OCI-LY1 (cell line): Measurements from ENCODE around the gene SIRT5.

Source experiments
- H2AFZ ChIP-seq: fragments of 200-600 bp; sonication (generic), shearing (Covaris generic); 2 replicates; pipeline ENCODE4 v1.6.0; 2014; ENCODE audit warnings: antibody characterized with exemption, mild to moderate bottlenecking, low read length
- H3F3A ChIP-seq: fragments of 200-600 bp; sonication (generic), shearing (Covaris generic); 2 replicates; pipeline ENCODE4 v1.6.0; 2014; ENCODE audit warnings: mild to moderate bottlenecking, antibody characterized with exemption, low read length, moderate library complexity; ENCODE audit not compliant: insufficient read depth
- H3K27ac ChIP-seq: fragments of 200-600 bp; sonication (generic); 2 replicates; pipeline ENCODE4 v1.5.1; 2014; ENCODE audit warnings: low read length, mixed run types, mild to moderate bottlenecking, low read depth; ENCODE audit not compliant: poor library complexity, severe bottlenecking
- H3K27me3 ChIP-seq: fragments of 200-600 bp; sonication (generic); 2 replicates; pipeline ENCODE4 v1.6.0; 2014; ENCODE audit warnings: antibody characterized with exemption, mild to moderate bottlenecking, low read length, moderate library complexity; ENCODE audit not compliant: insufficient read depth
- H3K36me3 ChIP-seq: fragments of 200-600 bp; sonication (generic); 2 replicates; pipeline ENCODE4 v1.6.1; 2014; ENCODE audit warnings: mild to moderate bottlenecking, antibody characterized with exemption, low read length, moderate library complexity, mixed read lengths; ENCODE audit not compliant: insufficient read depth
- H3K4me1 ChIP-seq: fragments of 200-600 bp; sonication (generic); 2 replicates; pipeline ENCODE4 v1.5.1; 2014; ENCODE audit warnings: mild to moderate bottlenecking, low read length, moderate library complexity; ENCODE audit not compliant: insufficient read depth, severe bottlenecking
- H3K4me2 ChIP-seq: fragments of 200-600 bp; sonication (generic), shearing (Covaris generic); 2 replicates; pipeline ENCODE4 v1.6.1; 2014; ENCODE audit warnings: low read length
- H3K4me3 ChIP-seq: fragments of 200-600 bp; sonication (generic); 2 replicates; pipeline ENCODE4 v1.5.1; 2014; ENCODE audit warnings: low read length, low read depth, mild to moderate bottlenecking, mixed read lengths; ENCODE audit not compliant: poor library complexity, severe bottlenecking
- H3K79me2 ChIP-seq: fragments of 200-600 bp; shearing (Covaris generic); 2 replicates; pipeline ENCODE4 v1.6.1; 2016; ENCODE audit warnings: mixed run types, low read length, mixed read lengths; ENCODE audit not compliant: insufficient read depth
- H3K9ac ChIP-seq: fragments of 200-600 bp; sonication (generic), shearing (Covaris generic); 2 replicates; pipeline ENCODE4 v1.6.1; 2014; ENCODE audit warnings: mild to moderate bottlenecking, low read length, mixed read lengths
- H3K9me2 ChIP-seq: fragments of 200-600 bp; sonication (generic), shearing (Covaris generic); 2 replicates; pipeline ENCODE4 v1.6.1; 2014; ENCODE audit warnings: low read depth, mild to moderate bottlenecking, low read length, mixed read lengths
- H3K9me3 ChIP-seq: fragments of 200-600 bp; shearing (Covaris generic); 2 replicates; pipeline ENCODE4 v1.6.1; 2014; ENCODE audit warnings: low read length, mixed read lengths
- H4K20me1 ChIP-seq: fragments of 200-600 bp; sonication (generic), shearing (Covaris generic); 2 replicates; pipeline ENCODE4 v1.6.0; 2016; ENCODE audit warnings: mild to moderate bottlenecking, low read length; ENCODE audit not compliant: insufficient read depth
- EZH2 ChIP-seq: fragments of 200-600 bp; sonication (generic), shearing (Covaris generic); IDR thresholded peaks from 2 replicates; pipeline ENCODE4 v1.8.0; 2017; ENCODE audit warnings: borderline replicate concordance, mixed run types, mild to moderate bottlenecking, antibody characterized with exemption, low read length, moderate library complexity, mixed read lengths
- TF ChIP-seq, protein P1 (sequence below): fragments of 200-600 bp; sonication (generic), shearing (Covaris generic); IDR thresholded peaks from 2 replicates; pipeline ENCODE4 v1.5.1; 2017; ENCODE audit warnings: mild to moderate bottlenecking, antibody characterized with exemption, low read length, moderate library complexity, mixed read lengths

The SIRT5 gene

DNA sequence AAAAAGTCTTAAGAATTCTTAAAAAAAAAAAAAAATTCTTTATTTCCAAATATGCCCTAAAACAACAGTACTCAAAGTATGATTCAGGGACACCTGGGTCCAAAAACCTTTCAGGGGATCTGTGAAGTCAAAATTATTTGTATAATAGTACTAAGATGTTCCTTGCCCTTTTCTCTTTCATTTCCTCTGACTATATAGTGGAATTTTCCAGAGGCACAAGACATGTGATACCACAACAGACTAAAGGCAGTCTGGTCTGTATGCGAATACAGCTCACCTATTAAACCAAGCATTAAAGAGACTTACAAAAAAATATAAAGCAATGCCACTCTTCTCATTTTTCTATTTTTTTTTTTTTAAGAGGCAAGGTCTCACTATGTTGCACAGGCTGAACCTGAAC, 56.1 kb downstream of the SIRT5 start:
- H3K4me3 ChIP-seq = no peak overlapping the region
- TF ChIP-seq EZH2 = no peak
- TF ChIP-seq, protein P1, sequence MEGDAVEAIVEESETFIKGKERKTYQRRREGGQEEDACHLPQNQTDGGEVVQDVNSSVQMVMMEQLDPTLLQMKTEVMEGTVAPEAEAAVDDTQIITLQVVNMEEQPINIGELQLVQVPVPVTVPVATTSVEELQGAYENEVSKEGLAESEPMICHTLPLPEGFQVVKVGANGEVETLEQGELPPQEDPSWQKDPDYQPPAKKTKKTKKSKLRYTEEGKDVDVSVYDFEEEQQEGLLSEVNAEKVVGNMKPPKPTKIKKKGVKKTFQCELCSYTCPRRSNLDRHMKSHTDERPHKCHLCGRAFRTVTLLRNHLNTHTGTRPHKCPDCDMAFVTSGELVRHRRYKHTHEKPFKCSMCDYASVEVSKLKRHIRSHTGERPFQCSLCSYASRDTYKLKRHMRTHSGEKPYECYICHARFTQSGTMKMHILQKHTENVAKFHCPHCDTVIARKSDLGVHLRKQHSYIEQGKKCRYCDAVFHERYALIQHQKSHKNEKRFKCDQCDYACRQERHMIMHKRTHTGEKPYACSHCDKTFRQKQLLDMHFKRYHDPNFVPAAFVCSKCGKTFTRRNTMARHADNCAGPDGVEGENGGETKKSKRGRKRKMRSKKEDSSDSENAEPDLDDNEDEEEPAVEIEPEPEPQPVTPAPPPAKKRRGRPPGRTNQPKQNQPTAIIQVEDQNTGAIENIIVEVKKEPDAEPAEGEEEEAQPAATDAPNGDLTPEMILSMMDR = no peak
- H3K4me2 ChIP-seq = no peak overlapping the region
- H3K4me1 ChIP-seq = peaks cover 11% of the 10 kb centered on the region
- no peak overlapping the region for H2AFZ ChIP-seq
- no peaks in the 10 kb centered on the region for H4K20me1 ChIP-seq
- no peaks in the 10 kb centered on the region for H3F3A ChIP-seq
- H3K27ac ChIP-seq = peak overlapping the region; percentile 14
- H3K9me2 ChIP-seq = no peaks in the 10 kb centered on the region
- no peaks in the 10 kb centered on the region for H3K79me2 ChIP-seq
- H3K9ac ChIP-seq = no peak overlapping the region
- peaks cover 82% of the 10 kb centered on the region for H3K36me3 ChIP-seq
- H3K27me3 ChIP-seq = no peaks in the 10 kb centered on the region
- no peaks in the 10 kb centered on the region for H3K9me3 ChIP-seq

DNA sequence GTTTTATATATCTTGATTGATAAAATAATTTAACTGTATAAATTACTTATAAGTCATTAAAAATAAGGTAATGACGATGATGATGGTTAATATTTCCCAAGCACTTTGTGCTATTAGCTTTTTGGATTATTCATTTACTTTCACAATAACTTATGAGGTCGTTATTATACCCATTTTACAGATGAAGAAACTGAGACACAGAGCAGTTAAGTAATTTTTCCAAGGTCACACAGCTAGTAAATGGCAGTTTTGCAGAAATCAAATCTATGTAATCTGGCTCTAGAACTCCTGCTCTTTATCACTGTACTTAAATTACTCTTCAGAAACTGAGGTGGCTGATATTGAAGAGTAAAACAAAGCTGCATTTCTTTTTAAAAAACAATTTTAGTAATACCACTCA, 58.9 kb downstream of the SIRT5 start:
- H3K4me1 ChIP-seq = peaks cover 11% of the 10 kb centered on the region
- no peak overlapping the region for H3K27ac ChIP-seq
- TF ChIP-seq EZH2 = no peak
- TF ChIP-seq, protein P1 = no peak
- no peaks in the 10 kb centered on the region for H3K79me2 ChIP-seq
- H3K4me2 ChIP-seq = no peak overlapping the region
- H2AFZ ChIP-seq = no peak overlapping the region
- H3K4me3 ChIP-seq = no peak overlapping the region
- no peaks in the 10 kb centered on the region for H3K9me2 ChIP-seq
- H3F3A ChIP-seq = no peaks in the 10 kb centered on the region
- no peaks in the 10 kb centered on the region for H3K9me3 ChIP-seq
- no peaks in the 10 kb centered on the region for H3K27me3 ChIP-seq
- no peaks in the 10 kb centered on the region for H4K20me1 ChIP-seq
- H3K36me3 ChIP-seq = peaks cover 77% of the 10 kb centered on the region
- H3K9ac ChIP-seq = no peak overlapping the region

DNA sequence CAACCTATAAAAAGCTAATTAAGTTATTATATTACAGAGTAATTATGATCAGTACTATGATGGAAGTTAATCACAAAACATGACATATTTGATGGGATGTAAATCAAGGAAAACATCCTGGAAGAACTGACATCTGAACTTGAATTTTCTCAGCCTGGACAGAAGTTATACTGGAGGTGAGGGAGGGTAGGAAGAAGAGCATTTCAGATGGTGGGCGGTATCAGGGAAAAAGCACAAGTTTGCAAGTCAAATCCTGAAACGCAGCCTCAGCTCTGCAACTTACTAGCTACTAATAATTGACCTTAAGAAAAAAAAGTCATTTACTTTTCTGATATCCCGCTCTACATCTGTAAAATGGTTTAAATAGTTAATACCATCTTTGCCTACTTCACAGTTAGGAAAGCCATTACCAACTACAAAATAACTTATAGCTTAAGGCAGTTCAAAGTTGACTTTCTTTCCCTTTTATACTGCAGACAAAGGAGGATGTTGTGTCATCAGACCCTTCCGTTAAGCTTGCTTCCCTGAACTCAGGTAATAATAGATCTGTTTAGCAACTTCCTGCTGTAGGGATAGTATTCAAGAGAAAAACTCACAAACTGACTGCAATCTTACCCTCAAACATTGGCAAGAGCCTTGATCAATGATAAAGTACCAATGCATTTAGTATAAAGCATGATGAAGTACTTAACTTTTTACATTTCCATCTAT, 61.7 kb downstream of the SIRT5 start:
- H4K20me1 ChIP-seq = no peaks in the 10 kb centered on the region
- H3K9ac ChIP-seq = no peak overlapping the region
- no peaks in the 10 kb centered on the region for H3K9me3 ChIP-seq
- H3K4me2 ChIP-seq = no peak overlapping the region
- H3K36me3 ChIP-seq = peaks cover 78% of the 10 kb centered on the region
- TF ChIP-seq EZH2 = no peak
- TF ChIP-seq, protein P1 = no peak
- no peaks in the 10 kb centered on the region for H3K79me2 ChIP-seq
- no peak overlapping the region for H3K4me3 ChIP-seq
- no peaks in the 10 kb centered on the region for H3K27me3 ChIP-seq
- H3K9me2 ChIP-seq = no peaks in the 10 kb centered on the region
- no peak overlapping the region for H3K27ac ChIP-seq
- no peak overlapping the region for H2AFZ ChIP-seq
- no peaks in the 10 kb centered on the region for H3K4me1 ChIP-seq
- H3F3A ChIP-seq = no peaks in the 10 kb centered on the region
